NCI-H2196 treated with DMSO at 0.1 percent for 48 hours (cell line): Measurements from ENCODE around the gene SRGAP1.
"Not testable (repeated sequence)": the region's sequence is repeated elsewhere in the genome, so short reads cannot be mapped to it uniquely, and the experiment has no call there.

Source experiments
- DNase-seq: peaks from one replicate; lab custom pipeline; 2025; ENCODE audit not compliant: unreplicated experiment; lab: John Stamatoyannopoulos, UW

Gene SRGAP1

GRCh38 chr12:63836936-63837335 is 7.6 kb upstream of the SRGAP1 start:
- no peak for DNase-seq

- DNase-seq: no peak
Observed at GRCh38 chr12:63838411-63838810, 6.1 kb upstream of the SRGAP1 start.

- DNase-seq: no peak
Observed at GRCh38 chr12:63841011-63841410, 3.5 kb upstream of the SRGAP1 start.

GRCh38 chr12:63841571-63841970 is 2.9 kb upstream of the SRGAP1 start:
- DNase-seq: no peak

GRCh38 chr12:63842750-63843149 is 1.8 kb upstream of the SRGAP1 start:
- DNase-seq: not testable (repeated sequence)

DNA sequence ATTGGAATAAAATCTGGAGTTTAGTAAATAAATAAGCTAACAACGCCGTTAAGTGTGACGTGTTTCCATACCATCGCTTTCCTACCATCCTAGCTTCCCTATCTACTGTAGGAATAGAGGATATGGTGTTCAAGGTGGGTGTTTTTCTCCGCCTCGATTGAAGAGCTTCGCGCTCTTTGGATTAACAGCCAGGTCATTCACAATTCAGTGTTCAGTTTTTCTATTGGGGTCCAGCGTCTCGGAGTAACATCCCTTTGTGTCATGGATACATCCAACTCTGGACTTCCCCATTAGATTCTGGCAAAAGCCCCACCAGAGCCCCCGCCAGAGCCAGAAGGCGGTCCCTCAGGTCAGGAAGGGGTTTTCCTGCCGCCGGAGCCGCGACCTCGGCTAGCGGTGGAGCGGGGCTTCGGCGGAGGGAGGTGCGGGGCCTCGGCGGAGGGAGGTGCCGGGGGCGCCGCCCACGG is 1.2 kb upstream of the SRGAP1 start:
- no peak for DNase-seq

- DNase-seq: peak; percentile 79
Observed at GRCh38 chr12:63843721-63844390, 644 bp upstream of the SRGAP1 start.

DNA sequence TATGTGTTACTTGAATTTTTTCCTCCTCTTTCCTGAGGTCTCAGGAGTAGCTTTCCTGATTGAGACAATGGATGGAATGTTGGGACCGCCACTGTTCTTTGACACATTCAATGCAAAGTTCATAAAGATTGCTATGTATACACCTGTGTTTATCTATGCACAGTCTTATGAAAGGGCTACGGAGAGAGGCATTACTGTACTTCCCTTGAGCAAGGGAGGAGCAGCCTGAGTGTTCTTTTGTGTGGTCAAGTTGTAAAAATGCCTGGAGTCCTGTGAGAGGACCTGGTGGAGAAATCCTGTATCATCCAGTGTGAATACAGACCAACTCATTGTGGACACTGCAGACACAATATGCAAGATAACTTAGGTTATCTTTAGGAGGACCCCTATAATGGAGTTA is 1.2 kb downstream of the SRGAP1 start:
- DNase-seq: no peak

DNA sequence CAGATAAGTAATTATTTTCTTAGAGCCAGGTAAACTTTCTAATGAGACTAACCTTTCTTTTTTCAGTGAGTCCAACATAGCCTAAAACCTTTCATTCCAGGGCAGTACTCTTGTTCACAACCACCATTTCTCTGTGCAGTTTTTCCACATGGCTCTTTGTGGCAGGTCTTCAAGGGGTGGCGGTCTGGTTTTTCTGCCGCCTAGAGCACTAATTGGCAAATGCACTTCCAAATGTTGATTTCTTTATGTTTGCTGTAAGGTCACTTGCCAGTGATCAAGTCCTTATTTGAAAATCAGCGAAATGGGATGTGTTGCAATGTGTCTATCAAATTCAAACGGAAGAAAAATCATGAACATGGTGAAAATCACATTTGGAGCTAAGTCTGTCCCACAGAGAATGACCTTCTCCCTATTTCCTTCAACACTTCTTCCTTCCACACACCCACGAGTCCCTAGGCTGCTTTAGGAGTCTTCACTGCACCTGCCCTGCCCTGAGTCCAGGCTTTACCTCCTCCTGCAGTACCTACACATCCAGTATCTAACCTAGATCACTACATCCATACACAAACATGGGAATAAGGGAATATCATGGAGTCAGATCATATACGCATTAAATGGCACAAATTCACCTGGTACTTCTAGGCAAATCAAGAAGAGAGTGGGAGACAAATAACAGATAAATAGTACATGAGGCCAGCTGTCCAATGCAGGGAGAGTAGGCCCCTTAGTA is 1.9 kb downstream of the SRGAP1 start:
- no peak for DNase-seq

DNA sequence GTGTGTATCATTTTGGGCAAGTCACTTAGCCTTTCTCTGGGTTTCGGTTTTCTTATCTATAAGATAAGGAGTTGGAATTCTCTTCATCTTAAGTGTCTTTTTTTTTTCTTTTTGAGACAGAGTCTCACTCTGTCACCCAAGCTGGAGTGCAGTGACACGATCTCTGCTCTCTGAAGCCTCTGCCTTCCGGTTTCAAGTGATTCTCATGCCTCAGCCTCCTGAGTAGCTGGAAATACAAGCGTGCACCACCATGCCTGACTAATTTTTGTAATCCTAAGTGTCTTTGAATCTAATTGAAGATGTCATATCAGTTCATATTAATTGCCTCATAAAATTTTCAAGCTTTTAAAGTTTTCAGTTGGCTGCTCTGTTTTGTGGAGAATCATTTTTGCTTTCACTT is 4.0 kb downstream of the SRGAP1 start:
- DNase-seq: no peak

GRCh38 chr12:63849106-63849620 is 4.7 kb downstream of the SRGAP1 start:
- no peak for DNase-seq

DNA sequence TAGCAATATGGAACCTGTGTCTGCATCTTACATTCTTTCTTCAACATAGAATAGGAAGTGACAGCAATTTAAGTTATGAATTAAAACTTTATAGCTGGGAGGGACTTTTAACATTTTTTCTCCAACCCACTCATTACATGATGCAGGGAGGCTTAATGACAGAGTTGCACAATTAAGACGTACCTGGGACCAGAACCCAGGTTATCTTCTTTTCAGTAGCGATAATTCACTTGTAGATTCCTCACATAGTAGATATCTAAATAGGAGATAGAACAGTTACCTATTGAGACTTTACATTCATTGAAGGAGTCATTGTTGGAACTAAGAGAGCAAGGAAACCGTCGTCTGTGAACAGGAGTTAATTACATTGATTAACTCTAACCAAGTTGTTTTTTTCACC is 5.1 kb downstream of the SRGAP1 start:
- no peak for DNase-seq

DNA sequence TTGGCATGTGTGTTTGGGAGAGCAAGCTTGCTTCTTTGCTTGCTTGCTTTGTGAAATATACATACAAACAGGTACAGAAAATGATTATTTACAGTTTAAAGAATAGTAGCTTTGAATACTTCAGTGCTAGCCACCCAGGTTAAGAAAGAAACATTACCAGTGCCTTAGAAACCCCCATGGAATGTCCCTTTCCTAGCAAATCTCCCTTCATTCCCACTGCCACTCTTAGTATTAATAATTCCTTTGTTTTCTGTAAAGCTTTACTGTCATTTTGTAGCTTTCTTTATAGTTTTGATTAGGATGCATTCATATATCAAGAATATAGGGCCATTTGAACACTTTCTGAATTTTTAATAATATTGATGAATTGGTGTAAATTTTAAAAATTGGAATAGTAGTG is 9.5 kb downstream of the SRGAP1 start:
- DNase-seq: no peak

GRCh38 chr12:63855299-63855698 is 10.8 kb downstream of the SRGAP1 start:
- no peak for DNase-seq

DNA sequence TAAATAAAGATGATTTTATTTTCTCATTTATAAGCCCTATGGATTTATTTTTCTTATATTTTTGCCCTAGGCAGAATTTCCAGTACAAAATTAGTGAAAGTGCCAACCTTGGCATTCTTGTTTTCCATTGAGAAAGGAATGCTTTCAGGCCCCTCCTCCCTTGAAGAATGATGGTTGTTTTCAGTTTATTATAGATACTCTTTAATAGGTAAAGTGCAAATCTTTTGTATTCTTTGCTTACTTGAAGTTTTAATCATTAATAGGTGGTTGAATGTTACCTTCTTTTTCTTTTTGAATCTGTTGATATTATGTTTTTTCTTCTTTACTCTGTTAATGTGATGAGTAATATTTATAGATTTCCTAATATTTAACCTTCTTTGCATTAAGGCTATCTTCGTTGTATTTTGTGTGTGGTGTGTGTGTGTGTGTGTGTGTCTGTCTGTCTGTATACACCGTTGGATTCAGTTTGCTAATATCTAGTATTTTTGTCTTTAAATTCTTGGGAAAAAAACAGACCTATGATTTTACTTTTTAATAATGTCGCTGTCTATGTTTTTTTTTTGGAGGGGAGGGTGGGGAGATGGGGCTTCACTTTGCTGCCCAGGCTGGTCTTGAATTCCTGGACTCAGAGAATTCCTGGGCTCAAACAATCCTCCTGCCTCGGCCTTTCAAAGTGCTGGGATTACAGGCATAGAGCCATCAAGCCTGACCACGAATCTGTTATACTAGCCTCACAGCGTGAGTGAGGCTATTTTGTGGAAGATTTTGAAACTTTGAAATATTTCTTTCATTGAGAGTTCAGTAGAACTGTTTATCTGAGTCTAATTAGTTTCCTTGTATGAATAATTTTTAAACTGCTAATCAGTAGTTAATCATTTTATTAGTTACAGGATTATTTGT is 13.5 kb downstream of the SRGAP1 start:
- DNase-seq: no peak

DNA sequence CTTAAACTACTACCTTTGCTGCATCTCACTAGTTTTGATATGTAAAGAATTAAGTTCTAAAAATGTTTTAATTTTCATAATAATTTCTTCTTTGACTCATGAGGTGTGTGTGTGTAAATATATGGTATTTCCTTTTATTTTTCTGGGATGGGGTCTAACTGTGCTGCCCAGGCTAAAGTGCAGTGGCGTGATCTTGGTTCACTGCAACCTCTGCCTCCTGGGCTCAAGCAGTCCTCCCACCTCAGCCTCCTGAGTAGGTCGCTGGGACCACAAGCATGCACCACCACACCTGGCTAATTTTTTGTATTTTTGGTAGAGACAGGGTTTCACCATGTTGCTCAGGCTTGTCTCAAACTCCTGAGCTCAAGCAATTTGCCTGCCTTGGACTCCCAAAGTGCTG is 15.4 kb downstream of the SRGAP1 start:
- not testable (repeated sequence) for DNase-seq

- DNase-seq: peak; percentile 20
Observed at GRCh38 chr12:63862187-63862968, 17.9 kb downstream of the SRGAP1 start.

- no peak for DNase-seq
Observed at GRCh38 chr12:63862969-63863230, 18.4 kb downstream of the SRGAP1 start.

DNA sequence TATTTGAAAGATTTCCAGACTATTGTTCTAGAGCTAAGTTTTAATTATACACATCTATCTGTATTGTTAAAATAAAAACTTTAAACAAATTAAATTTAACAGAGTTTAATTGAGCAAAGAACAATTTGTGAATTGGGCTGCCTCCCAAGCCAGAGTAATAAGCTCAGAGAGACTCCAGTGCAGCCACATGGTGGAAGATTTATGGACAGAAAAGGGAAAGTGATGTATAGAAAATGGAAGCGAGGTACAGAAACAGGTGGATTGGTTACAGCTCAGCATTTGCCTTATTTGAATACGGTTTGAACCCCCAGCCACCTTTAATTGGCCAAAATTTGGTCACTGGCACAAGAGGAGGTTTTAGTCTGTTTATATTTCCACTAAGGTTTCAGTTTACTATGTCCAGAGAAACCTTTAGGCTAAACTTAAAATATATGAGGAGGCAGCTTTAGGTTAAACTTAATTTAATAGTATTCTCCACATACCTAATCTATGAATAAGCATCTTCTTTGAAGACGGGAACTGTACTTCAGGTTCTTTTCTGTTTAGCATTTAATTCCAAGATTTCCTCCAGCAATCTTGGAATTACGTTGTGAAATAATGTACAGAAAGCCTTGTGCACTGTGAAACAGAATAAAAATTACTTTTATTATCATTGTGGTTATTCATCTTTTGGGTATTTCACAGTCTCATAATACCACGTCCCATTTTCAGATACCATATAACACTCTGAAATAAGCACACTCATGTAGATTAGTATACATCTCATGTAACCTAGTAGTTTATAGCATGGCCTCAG is 19.4 kb downstream of the SRGAP1 start:
- DNase-seq: no peak

DNA sequence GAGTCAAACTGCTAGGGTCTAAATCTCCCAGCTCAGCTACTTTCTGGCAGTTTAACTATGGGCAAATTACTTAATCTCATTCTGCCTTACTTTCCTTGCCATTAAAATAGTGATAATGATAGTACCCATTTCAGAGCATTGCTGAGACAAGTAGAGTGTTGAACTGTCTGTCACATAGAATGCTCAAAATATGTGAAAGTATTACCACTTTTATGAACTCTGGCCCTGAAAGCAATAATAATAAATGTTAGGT is 19.9 kb downstream of the SRGAP1 start:
- DNase-seq: no peak
